Measurements from ENCODE around the gene CADM2. TPM values are rescaled to one million over a fixed set of nuclear protein-coding genes. Genes with fewer than 3 reads are reported as not detected.

The CADM2 gene
- total and polyA plus RNA-seq, 2 donors (not counting 3 experiments of a cell fraction or from before 2014, with no cell fraction given), result not detected

GRCh38 chr3:85258326-85258725, 299.5 kb downstream of the CADM2 start:
- Histone ChIP-seq H3K9ac (replicated peaks; ENCODE audit: extremely low read depth, insufficient read depth, low read length) (no peak overlapping the region), H4K20me1 (replicated peaks; ENCODE audit: control insufficient read depth, extremely low read depth, insufficient read depth, low read length) (no peaks in the 10 kb centered on the region), H3K9me1 (replicated peaks; ENCODE audit: control insufficient read depth, extremely low read depth, insufficient read depth, low read length) (no peaks in the 10 kb centered on the region), H3K4me3 (replicated peaks in 1 of 3; ENCODE audit: insufficient read depth in 1 of 3, low read depth in 1 of 3, low read length in 3 of 3) (no peak overlapping the region), H2AFZ (ENCODE audit: low read depth, low read length) (no peak overlapping the region), H3K79me2 (ENCODE audit: control insufficient read depth, insufficient read depth, low read length) (no peaks in the 10 kb centered on the region), H3K4me2 (ENCODE audit: insufficient read depth, low read length) (no peak overlapping the region), H3K36me3 (ENCODE audit: control insufficient read depth in 2 of 2, extremely low read depth in 1 of 2, insufficient read depth in 2 of 2, low read length in 2 of 2) (no peaks in the 10 kb centered on the region), H3K27me3 (ENCODE audit: control insufficient read depth in 2 of 2, insufficient read depth in 2 of 2, low read length in 2 of 2) (no peaks in the 10 kb centered on the region), H3K9me3 (replicated peaks; ENCODE audit: control insufficient read depth, insufficient read depth, low read length) (no peaks in the 10 kb centered on the region), H3K4me1 (ENCODE audit: control insufficient read depth, extremely low read depth, insufficient read depth, low read length) (no peaks in the 10 kb centered on the region), H3K27ac (ENCODE audit: insufficient read depth, low read depth, low read length) (no peak overlapping the region)
- ChIA-PET CTCF (no interaction called here), POLR2A (no interaction called here)
- BruUV-seq (replicated peaks), result no TSS peak
- TF ChIP-seq POLR2A (IDR thresholded peaks at IDR 0.05; ENCODE audit: low read depth, low read length) (no peak), MYC (IDR thresholded peaks at IDR 0.05; ENCODE audit: low read depth, low read length) (no peak), POLR2AphosphoS5 (IDR thresholded peaks at IDR 0.05; ENCODE audit: insufficient read depth, low read depth, low read length) (no peak), CTCF (IDR thresholded peaks at IDR 0.05; ENCODE audit: extremely low read depth in 1 of 2, insufficient read depth in 1 of 2, low read depth in 1 of 2, low read length in 2 of 2) (no peak), GATA2 (IDR thresholded peaks at IDR 0.05; ENCODE audit: insufficient read depth, insufficient read length, low read depth, low read length) (no peak)
- FAIRE-seq (no peak), DNase-seq (ENCODE audit: low read depth, low spot score) (no peak)
- dilution Hi-C loops (cut with MboI; ENCODE audit: extremely low pct_ligation_motif_present, low sequenced_read_pairs) (no loop called here), intact Hi-C loops (cut with micrococcal nuclease) (no loop called here)

DNA sequence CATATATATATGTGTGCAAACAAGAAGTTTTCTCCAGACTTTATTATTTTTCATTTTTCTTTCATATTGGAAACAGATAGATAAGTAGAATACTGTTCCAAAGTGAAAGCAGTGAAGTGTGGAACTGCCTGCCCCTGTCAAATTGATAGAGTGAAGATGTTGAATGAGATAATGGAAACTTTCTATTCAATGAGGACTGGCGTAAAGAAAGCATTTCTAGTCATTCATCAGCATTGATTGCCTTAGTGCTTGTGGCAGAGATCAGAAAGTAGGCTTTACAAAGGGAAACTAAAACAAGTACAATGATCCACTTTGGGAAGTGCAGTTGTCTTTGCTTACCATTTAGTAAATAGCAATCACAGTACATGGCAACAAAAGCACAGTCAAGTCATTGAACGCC, 300.0 kb downstream of the CADM2 start:
- Histone ChIP-seq H3K4me2 (ENCODE audit: insufficient read depth, low read length) (no peak overlapping the region), H3K4me1 (ENCODE audit: control insufficient read depth, extremely low read depth, insufficient read depth, low read length) (no peaks in the 10 kb centered on the region), H3K36me3 (ENCODE audit: control insufficient read depth in 2 of 2, extremely low read depth in 1 of 2, insufficient read depth in 2 of 2, low read length in 2 of 2) (no peaks in the 10 kb centered on the region), H3K9me1 (replicated peaks; ENCODE audit: control insufficient read depth, extremely low read depth, insufficient read depth, low read length) (no peaks in the 10 kb centered on the region), H3K9ac (replicated peaks; ENCODE audit: extremely low read depth, insufficient read depth, low read length) (no peak overlapping the region), H3K79me2 (ENCODE audit: control insufficient read depth, insufficient read depth, low read length) (no peaks in the 10 kb centered on the region), H3K4me3 (replicated peaks in 1 of 3; ENCODE audit: insufficient read depth in 1 of 3, low read depth in 1 of 3, low read length in 3 of 3) (no peak overlapping the region), H3K27me3 (ENCODE audit: control insufficient read depth in 2 of 2, insufficient read depth in 2 of 2, low read length in 2 of 2) (no peaks in the 10 kb centered on the region), H3K27ac (ENCODE audit: insufficient read depth, low read depth, low read length) (no peak overlapping the region), H3K9me3 (replicated peaks; ENCODE audit: control insufficient read depth, insufficient read depth, low read length) (no peaks in the 10 kb centered on the region), H2AFZ (ENCODE audit: low read depth, low read length) (no peak overlapping the region), H4K20me1 (replicated peaks; ENCODE audit: control insufficient read depth, extremely low read depth, insufficient read depth, low read length) (no peaks in the 10 kb centered on the region)
- FAIRE-seq (no peak), DNase-seq (ENCODE audit: low read depth, low spot score) (no peak)
- BruUV-seq (replicated peaks), result no TSS peak
- dilution Hi-C loops (cut with MboI; ENCODE audit: extremely low pct_ligation_motif_present, low sequenced_read_pairs), result no loop called here
- intact Hi-C loops (cut with micrococcal nuclease), result no loop called here
- CTCF ChIA-PET, result no interaction called here
- TF ChIP-seq JUN (IDR thresholded peaks at IDR 0.05; ENCODE audit: borderline replicate concordance, insufficient read depth, insufficient read length, low read depth) (no peak), MYC (IDR thresholded peaks at IDR 0.05; ENCODE audit: low read depth, low read length) (no peak), POLR2AphosphoS5 (IDR thresholded peaks at IDR 0.05; ENCODE audit: insufficient read depth, low read depth, low read length) (no peak), GATA2 (IDR thresholded peaks at IDR 0.05; ENCODE audit: insufficient read depth, insufficient read length, low read depth, low read length) (no peak), MAX (IDR thresholded peaks at IDR 0.05; ENCODE audit: insufficient read depth, insufficient read length) (no peak), EZH2 (IDR thresholded peaks at IDR 0.05; ENCODE audit: borderline replicate concordance, low read depth, low read length, severe bottlenecking) (no peak), FOS (IDR thresholded peaks at IDR 0.05; ENCODE audit: borderline replicate concordance, insufficient read depth, low read length) (no peak), CTCF (IDR thresholded peaks at IDR 0.05; ENCODE audit: extremely low read depth in 1 of 2, insufficient read depth in 1 of 2, low read depth in 1 of 2, low read length in 2 of 2) (no peak), POLR2A (IDR thresholded peaks at IDR 0.05; ENCODE audit: low read depth, low read length) (no peak)
- POLR2A ChIA-PET, result no interaction called here
